Lower leg skin (tissue), 4 donors: ENCODE measurements around the gene CGB5. TPM values are rescaled to one million over a fixed set of nuclear protein-coding genes. Genes with fewer than 3 reads are reported as not detected.
"Not testable (repeated sequence)": the region's sequence is repeated elsewhere in the genome, so short reads cannot be mapped to it uniquely, and the experiment has no call there.

Experiments used
- DNase-seq, 2 donors: peaks; one replicate each; pipeline ENCODE4 v3.0.0-alpha.2; 2019; ENCODE audit warnings: low spot score in 2 of 2
- H3K4me3 ChIP-seq: fragments of 200-600 bp; sonication (generic); 2 replicates; pipeline ENCODE4 v1.5.1; 2017; ENCODE audit warnings: mild to moderate bottlenecking, low read depth; ENCODE audit not compliant: poor library complexity, severe bottlenecking
- CTCF ChIP-seq, 3 donors: fragments of 450-650 bp; IDR thresholded peaks; one replicate each; pipeline ENCODE4 v1.5.1; 2016; ENCODE audit warnings: antibody characterized with exemption in 3 of 3, mild to moderate bottlenecking in 3 of 3, moderate library complexity in 2 of 3
- POLR2A ChIP-seq, 2 donors: fragments of 450-650 bp; IDR thresholded peaks; one replicate each; pipeline ENCODE4 v1.6.1; 2016 to 2017; ENCODE audit warnings: antibody characterized with exemption in 2 of 2, mild to moderate bottlenecking in 1 of 2, moderate library complexity in 1 of 2
- WGBS, 2 donors: methylation state at CpG; one replicate each; pipeline ENCODE4 v1.1.5; 2018; 5-methylcytosine and 5-hydroxymethylcytosine counted together
- intact Hi-C: fragments of 100-400 bp; cut with DNase I; formaldehyde crosslinking; loops from one replicate; pipeline ENCODE4 v1.15.0; 2023; ENCODE audit warnings: low total_unique reads
- total RNA-seq, 4 donors: library from RNA; depleted of rRNA; stranded (reverse); fragments of >200 nt; gene quantifications; one replicate each; pipeline ENCODE4 v1.1.0, GENCODE V29; 2016

CGB5 gene
- total RNA-seq: not detected

- DNase-seq, intact Hi-C loops, H3K4me3 ChIP-seq: not testable (repeated sequence)
- WGBS, 2 donors: 69 to 76% methylated on average over 13 to 14 of the region's 15 CpGs
Measured at GRCh38 chr19:49043548-49043947, at the start of gene CGB5. CGB5 (plus strand) TSS chr19:49043848; CDS start chr19:49044210, 362 bp downstream.

GRCh38 chr19:48994035-48994386, 49.6 kb upstream of the CGB5 start:
- WGBS, 2 donors: 1 to 2% methylated on average over 11 to 13 of the region's 13 CpGs
- TF ChIP-seq POLR2A (IDR thresholded peaks at IDR 0.05) (no peak), CTCF (IDR thresholded peaks at IDR 0.05) (no peak)
- DNase-seq: peak in 1 of 2 donors; percentile 89
- intact Hi-C loops: loop anchor here (10.0 kb wide), 1 partner anchor 151 kb away; no protein-coding TSS in a partner anchor
- peak overlapping the region; percentile 64 for H3K4me3 ChIP-seq

- 72 to 86% methylated on average over 5 of the region's 5 CpGs for WGBS, 2 donors
- TF ChIP-seq POLR2A (IDR thresholded peaks at IDR 0.05) (no peak), CTCF (IDR thresholded peaks at IDR 0.05) (no peak)
- intact Hi-C loops: loop anchor here (10.0 kb wide), 1 partner anchor 147 kb away; no protein-coding TSS in a partner anchor
- no peak for DNase-seq
- no peak overlapping the region for H3K4me3 ChIP-seq
Measured at GRCh38 chr19:48997972-48998371, 45.7 kb upstream of the CGB5 start.

- intact Hi-C loops: loop anchor here (10.0 kb wide), 1 partner anchor 145 kb away; no protein-coding TSS in a partner anchor
- DNase-seq: peak in 1 of 2 donors; percentile 27
- H3K4me3 ChIP-seq: no peak overlapping the region
- 49 to 61% methylated on average over 16 of the region's 16 CpGs for WGBS, 2 donors
- no peak for TF ChIP-seq CTCF (IDR thresholded peaks at IDR 0.05)
- no peak for TF ChIP-seq POLR2A (IDR thresholded peaks at IDR 0.05)
Measured at GRCh38 chr19:48999481-49000325, 43.9 kb upstream of the CGB5 start.

GRCh38 chr19:49004133-49004532, 39.5 kb upstream of the CGB5 start:
- intact Hi-C loops: no loop called here

More at GRCh38 chr19:49004133-49004532, 39.5 kb upstream of the CGB5 start:
- DNase-seq: no peak
- no peak for TF ChIP-seq CTCF (IDR thresholded peaks at IDR 0.05)
- no peak for TF ChIP-seq POLR2A (IDR thresholded peaks at IDR 0.05)
- no peak overlapping the region for H3K4me3 ChIP-seq
- WGBS, 2 donors: 98% methylated on average over 15 of the region's 15 CpGs
